H1 (cell line): ENCODE results near the gene MOGAT2. TPM values are rescaled to one million over a fixed set of nuclear protein-coding genes. Genes with fewer than 3 reads are reported as not detected.

Source experiments
- GABPA ChIP-seq: IDR thresholded peaks from 2 replicates; pipeline ENCODE4 v1.6.1; 2011; ENCODE audit warnings: mild to moderate bottlenecking, low read length, moderate library complexity, borderline replicate concordance; ENCODE audit not compliant: insufficient read depth
- JUND ChIP-seq: IDR thresholded peaks from 2 replicates; pipeline ENCODE4 v1.6.1; 2011; ENCODE audit warnings: mild to moderate bottlenecking, improper control_type of control experiment, low read length
- KDM1A ChIP-seq: fragments of 200-600, 300-600 bp; sonication (generic); IDR thresholded peaks from 2 replicates; pipeline ENCODE4 v1.7.1; 2016; ENCODE audit warnings: mild to moderate bottlenecking, low read length, borderline replicate concordance
- KDM4A ChIP-seq: IDR thresholded peaks from one replicate; pipeline ENCODE4 v1.7.1; 2012; ENCODE audit warnings: low read depth, mild to moderate bottlenecking, moderate library complexity, low read length, inconsistent platforms; ENCODE audit not compliant: severe bottlenecking
- TEAD4 ChIP-seq: IDR thresholded peaks from 2 replicates; pipeline ENCODE4 v1.6.1; 2012; ENCODE audit warnings: low read depth, low read length, inconsistent platforms, mixed read lengths
- polyA plus RNA-seq, 7 experiments: library from polyadenylated mRNA; depleted of rRNA in 3 of 7; stranded (reverse) in 5 of 7; unstranded in 2 of 7; fragments of >200 nt in 5 of 7; fragments of 200-250 nt in 2 of 7; gene quantifications; 1 replicate in 5 of 7; 2 replicates in 1 of 7; 4 replicates in 1 of 7; pipeline versions ENCODE4 v1.2.1 to v1.2.3, GENCODE V29; 2011 to 2013; ENCODE audit warnings: missing spikeins in 2 of 7, mixed read lengths in 2 of 7
- total RNA-seq: library from RNA; stranded (reverse); fragmentation: NEBNext Ultra II Directional; extraction: Animal tissue kit (Norgen Biotek cat#: 25700); gene quantifications from 2 replicates; pipeline ENCODE4 v1.2.1, GENCODE V29; 2021

MOGAT2 gene
- total and polyA plus RNA-seq, 2 of the 8 experiments (the other 6 are each of a cell fraction or from before 2014, with no cell fraction given) = not detected

DNA sequence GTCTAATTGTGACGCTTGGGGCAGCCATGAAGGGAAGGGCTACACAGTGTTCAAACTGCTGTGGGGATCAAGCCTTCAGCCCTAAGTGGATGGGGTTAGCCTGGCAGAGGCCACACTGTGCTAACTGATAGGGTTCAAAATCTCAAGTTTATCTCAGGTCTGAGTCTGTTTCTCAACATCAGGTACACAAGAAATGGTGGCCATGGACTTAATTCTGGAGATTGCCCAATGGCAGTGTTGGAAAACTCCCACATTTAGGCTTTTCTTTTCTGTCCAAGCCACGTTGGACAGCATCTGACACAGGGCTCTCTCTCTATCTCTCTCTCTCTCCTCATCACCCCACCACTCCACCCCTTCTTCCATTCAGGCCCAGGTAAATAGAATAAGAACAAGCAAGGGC is 40.0 kb downstream of the MOGAT2 start (continued):
- TF ChIP-seq TEAD4 = no peak
- no peak for TF ChIP-seq GABPA
- no peak for TF ChIP-seq KDM4A
- TF ChIP-seq KDM1A = no peak
- TF ChIP-seq JUND = no peak
